Calu3 (cell line): Measurements from ENCODE around the gene CRTAC1. TPM values are rescaled to one million over a fixed set of nuclear protein-coding genes. Genes with fewer than 3 reads are reported as not detected.

Source experiments
- BruUV-seq: library from RNA; stranded (reverse); fragments of 400-500 nt; replicated peaks from 2 replicates; lab custom pipeline; 2021; lab: Mats Ljungman, UMichigan
- CTCF ChIA-PET: fragments of 300-600 bp; sonication (Branson Sonifier 250); formaldehyde crosslinking; loops from one replicate; lab custom pipeline; 2022; ENCODE audit warnings: antibody characterized with exemption; lab: Charles Lee
- DNase-seq: peaks from one replicate; pipeline ENCODE4 v3.0.0; 2022
- H3K27ac Mint-ChIP-seq: one replicate; pipeline ENCODE4 v1.8.0; 2022; ENCODE audit warnings: mixed read lengths; ENCODE audit not compliant: unreplicated experiment
- H3K27me3 Mint-ChIP-seq: one replicate; pipeline ENCODE4 v1.8.0; 2022; ENCODE audit warnings: mixed read lengths; ENCODE audit not compliant: unreplicated experiment
- H3K36me3 Mint-ChIP-seq: one replicate; pipeline ENCODE4 v1.8.0; 2022; ENCODE audit warnings: mild to moderate bottlenecking, moderate library complexity, mixed read lengths; ENCODE audit not compliant: insufficient read depth, unreplicated experiment
- H3K4me1 Mint-ChIP-seq: one replicate; pipeline ENCODE4 v1.8.0; 2022; ENCODE audit warnings: mild to moderate bottlenecking, low read depth, mixed read lengths; ENCODE audit not compliant: unreplicated experiment
- H3K4me3 Mint-ChIP-seq: one replicate; pipeline ENCODE4 v1.8.0; 2022; ENCODE audit warnings: mild to moderate bottlenecking, low read depth, moderate library complexity, mixed read lengths; ENCODE audit not compliant: unreplicated experiment
- H3K9me3 Mint-ChIP-seq: one replicate; pipeline ENCODE4 v1.8.0; 2022; ENCODE audit warnings: low read depth, mixed read lengths; ENCODE audit not compliant: unreplicated experiment
- intact Hi-C: fragments of 100-400 bp; cut with micrococcal nuclease; formaldehyde crosslinking; loops from one replicate; pipeline ENCODE4 v1.10.0; 2022; ENCODE audit not compliant: unreplicated experiment
- total RNA-seq: library from RNA; stranded (reverse); gene quantifications from 2 replicates; pipeline ENCODE4 v1.2.3, GENCODE V29; 2022
- TF ChIP-seq, protein P1 (sequence below): fragments of 200-600 bp; IDR thresholded peaks from one replicate; pipeline ENCODE4 v1.8.0; 2022; ENCODE audit warnings: antibody characterized with exemption; ENCODE audit not compliant: unreplicated experiment

Gene CRTAC1
- total RNA-seq, 1 experiment from 2014 or later: not detected

DNA sequence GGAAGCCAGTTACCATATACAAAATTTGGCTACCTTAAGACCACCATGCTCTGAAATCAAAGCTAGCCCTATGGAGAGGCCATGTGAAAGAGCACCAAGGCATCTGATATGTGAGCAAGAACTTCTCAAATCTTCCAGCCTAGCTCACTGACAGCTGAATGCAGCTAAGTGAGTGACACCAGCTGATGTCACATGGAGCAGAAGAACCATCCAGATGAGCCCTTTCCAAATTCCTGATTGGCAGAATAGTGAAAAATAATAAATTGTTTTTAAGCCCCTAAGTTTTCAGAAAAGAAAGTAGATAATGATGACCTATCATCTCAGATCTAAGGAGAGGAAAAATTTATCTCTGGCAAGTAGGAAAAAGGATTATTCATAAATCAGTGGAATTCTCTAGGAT is 85.6 kb downstream of the CRTAC1 start:
- peaks cover 11% of the 10 kb centered on the region for H3K9me3 Mint-ChIP-seq
- peaks cover 96% of the 10 kb centered on the region for H3K27me3 Mint-ChIP-seq
- no peaks in the 10 kb centered on the region for H3K4me1 Mint-ChIP-seq
- BruUV-seq: no TSS peak
- H3K27ac Mint-ChIP-seq: no peak overlapping the region
- CTCF ChIA-PET: no interaction called here
- no peaks in the 10 kb centered on the region for H3K36me3 Mint-ChIP-seq
- TF ChIP-seq, protein P1, sequence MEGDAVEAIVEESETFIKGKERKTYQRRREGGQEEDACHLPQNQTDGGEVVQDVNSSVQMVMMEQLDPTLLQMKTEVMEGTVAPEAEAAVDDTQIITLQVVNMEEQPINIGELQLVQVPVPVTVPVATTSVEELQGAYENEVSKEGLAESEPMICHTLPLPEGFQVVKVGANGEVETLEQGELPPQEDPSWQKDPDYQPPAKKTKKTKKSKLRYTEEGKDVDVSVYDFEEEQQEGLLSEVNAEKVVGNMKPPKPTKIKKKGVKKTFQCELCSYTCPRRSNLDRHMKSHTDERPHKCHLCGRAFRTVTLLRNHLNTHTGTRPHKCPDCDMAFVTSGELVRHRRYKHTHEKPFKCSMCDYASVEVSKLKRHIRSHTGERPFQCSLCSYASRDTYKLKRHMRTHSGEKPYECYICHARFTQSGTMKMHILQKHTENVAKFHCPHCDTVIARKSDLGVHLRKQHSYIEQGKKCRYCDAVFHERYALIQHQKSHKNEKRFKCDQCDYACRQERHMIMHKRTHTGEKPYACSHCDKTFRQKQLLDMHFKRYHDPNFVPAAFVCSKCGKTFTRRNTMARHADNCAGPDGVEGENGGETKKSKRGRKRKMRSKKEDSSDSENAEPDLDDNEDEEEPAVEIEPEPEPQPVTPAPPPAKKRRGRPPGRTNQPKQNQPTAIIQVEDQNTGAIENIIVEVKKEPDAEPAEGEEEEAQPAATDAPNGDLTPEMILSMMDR: no peak
- DNase-seq: no peak
- no peak overlapping the region for H3K4me3 Mint-ChIP-seq
- intact Hi-C loops: no loop called here

DNA sequence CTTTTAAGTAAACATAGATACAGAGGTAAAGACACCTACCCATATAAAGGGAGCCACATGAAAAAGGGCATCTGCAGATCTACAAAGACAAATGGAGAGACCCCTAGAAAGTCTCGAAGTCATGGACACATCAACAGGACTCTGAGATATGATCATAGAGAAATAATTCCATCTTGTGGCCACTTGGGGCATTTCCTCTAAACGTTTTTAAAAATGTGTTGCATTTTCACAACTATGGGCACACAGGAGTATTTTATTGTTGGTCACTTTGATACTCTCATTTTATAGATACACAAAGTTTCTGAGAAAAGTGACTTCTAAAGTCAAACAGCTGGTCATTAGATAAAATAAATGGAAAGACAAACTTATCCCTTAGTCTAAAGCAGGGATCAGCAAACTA is 87.1 kb downstream of the CRTAC1 start:
- BruUV-seq: no TSS peak
- Mint-ChIP-seq H3K4me3 (no peak overlapping the region), H3K9me3 (peaks cover 7% of the 10 kb centered on the region), H3K4me1 (no peaks in the 10 kb centered on the region), H3K27ac (no peak overlapping the region), H3K36me3 (no peaks in the 10 kb centered on the region), H3K27me3 (peaks cover 92% of the 10 kb centered on the region)
- TF ChIP-seq, protein P1: no peak
- CTCF ChIA-PET: no interaction called here
- DNase-seq: no peak
- intact Hi-C loops: no loop called here

DNA sequence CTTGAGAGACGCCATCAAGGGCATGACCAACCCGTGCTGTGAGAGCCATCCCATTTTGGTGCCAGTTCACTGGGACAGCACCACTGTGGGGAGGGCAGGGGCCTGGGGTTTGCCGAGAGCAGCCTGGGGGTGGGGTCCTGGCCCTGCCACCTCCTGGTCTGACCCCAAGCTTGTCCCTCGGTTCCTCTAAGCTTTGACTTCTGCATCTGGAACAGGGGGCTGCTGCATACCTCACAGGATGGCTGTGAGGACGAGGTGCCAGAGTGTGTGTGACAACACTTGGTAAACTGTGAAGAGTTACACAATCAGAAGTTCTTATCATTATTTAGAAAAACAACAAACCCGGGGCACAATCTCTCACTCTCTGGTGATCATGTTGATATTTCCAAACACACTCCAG is 89.9 kb downstream of the CRTAC1 start:
- no peak overlapping the region for H3K27ac Mint-ChIP-seq
- peaks cover 90% of the 10 kb centered on the region for H3K27me3 Mint-ChIP-seq
- no peaks in the 10 kb centered on the region for H3K4me1 Mint-ChIP-seq
- no peak overlapping the region for H3K4me3 Mint-ChIP-seq
- no peaks in the 10 kb centered on the region for H3K36me3 Mint-ChIP-seq
- peaks cover 3% of the 10 kb centered on the region for H3K9me3 Mint-ChIP-seq
- TF ChIP-seq, protein P1: no peak
- no peak for DNase-seq
- no TSS peak for BruUV-seq
- intact Hi-C loops: no loop called here
- CTCF ChIA-PET: interaction anchor here (1.2 kb wide), 1 partner anchor 22 kb away, joined by 4 read pairs; no protein-coding TSS in a partner anchor

DNA sequence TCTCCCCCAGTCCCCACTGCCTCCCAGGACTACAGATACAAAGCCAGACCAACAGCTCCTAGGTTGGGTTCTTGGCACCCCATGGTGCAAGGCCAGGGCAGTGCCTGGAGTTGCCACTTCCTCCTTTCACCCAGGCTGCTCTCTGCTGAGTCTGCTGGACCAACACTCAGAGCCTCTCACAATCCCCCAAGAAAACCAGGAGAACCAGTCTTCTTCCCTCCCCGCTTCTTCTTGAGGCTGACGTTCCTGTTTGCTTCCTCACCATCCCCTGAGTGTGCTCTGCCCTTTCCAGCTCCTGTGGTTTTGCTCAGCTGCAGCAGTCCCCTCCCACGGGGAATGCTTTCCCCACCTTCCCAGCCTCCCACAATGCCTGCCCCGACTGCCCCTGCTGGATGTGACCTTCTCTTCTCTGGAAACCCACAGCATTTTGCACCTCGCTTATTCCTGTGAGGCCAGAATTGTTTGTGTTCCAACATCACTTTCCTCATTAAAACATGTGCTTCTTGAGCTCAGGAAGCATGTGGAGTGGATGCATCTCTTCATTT is 90.9 kb downstream of the CRTAC1 start:
- H3K4me3 Mint-ChIP-seq: no peak overlapping the region
- TF ChIP-seq, protein P1: no peak
- intact Hi-C loops: no loop called here
- peaks cover 90% of the 10 kb centered on the region for H3K27me3 Mint-ChIP-seq
- no peak overlapping the region for H3K27ac Mint-ChIP-seq
- CTCF ChIA-PET: interaction anchor here (1.2 kb wide), 1 partner anchor 21 kb away, joined by 4 read pairs; no protein-coding TSS in a partner anchor
- H3K9me3 Mint-ChIP-seq: peaks cover 3% of the 10 kb centered on the region
- BruUV-seq: no TSS peak
- no peaks in the 10 kb centered on the region for H3K36me3 Mint-ChIP-seq
- H3K4me1 Mint-ChIP-seq: no peaks in the 10 kb centered on the region
- DNase-seq: no peak
